GM12872 (cell line): ENCODE measurements around the gene TLL2.

ENCODE experiments used
- CTCF ChIP-seq: IDR thresholded peaks from 3 replicates; pipeline ENCODE4 v1.5.1; 2011; ENCODE audit warnings: low read depth, mild to moderate bottlenecking, low read length, moderate library complexity; ENCODE audit not compliant: insufficient read depth

The TLL2 gene

GRCh38 chr10:96431211-96431970 lies 82.3 kb downstream of the TLL2 start:
- TF ChIP-seq CTCF: no peak

- TF ChIP-seq CTCF: no peak
Measured at GRCh38 chr10:96427291-96427690, 86.4 kb downstream of the TLL2 start.

- TF ChIP-seq CTCF: no peak
Measured at GRCh38 chr10:96422525-96422924, 91.2 kb downstream of the TLL2 start.

GRCh38 chr10:96421995-96422394 lies 91.7 kb downstream of the TLL2 start:
- TF ChIP-seq CTCF: no peak

- TF ChIP-seq CTCF: no peak
Measured at GRCh38 chr10:96420228-96421009, 93.3 kb downstream of the TLL2 start.

GRCh38 chr10:96419351-96419750 lies 94.4 kb downstream of the TLL2 start:
- no peak for TF ChIP-seq CTCF

- no peak for TF ChIP-seq CTCF
Measured at GRCh38 chr10:96418582-96418981, 95.1 kb downstream of the TLL2 start.
